HG03565 (cell line): Measurements from ENCODE around the gene ECE1.
A peak's percentile ranks its signal among the peaks of the same experiment; 100 is the strongest.

ENCODE experiments used
- ATAC-seq: cut with Tn5 transposase; IDR thresholded peaks from one replicate; pipeline ENCODE4 v1.9.1; 2021; ENCODE audit warnings: mild to moderate bottlenecking, moderate library complexity; ENCODE audit not compliant: unreplicated experiment

ECE1 gene

GRCh38 chr1:21308847-21309652 is 18.8 kb upstream of the ECE1 start:
- ATAC-seq = no peak

GRCh38 chr1:21308330-21308729 is 18.1 kb upstream of the ECE1 start:
- ATAC-seq = no peak

GRCh38 chr1:21307663-21308305 is 17.5 kb upstream of the ECE1 start:
- no peak for ATAC-seq

- ATAC-seq = no peak
Observed at GRCh38 chr1:21307210-21307609, 16.9 kb upstream of the ECE1 start.

GRCh38 chr1:21305900-21306189 is 15.6 kb upstream of the ECE1 start:
- ATAC-seq = no peak

- no peak for ATAC-seq
Observed at GRCh38 chr1:21305155-21305899, 15.1 kb upstream of the ECE1 start.

GRCh38 chr1:21304488-21304887 is 14.2 kb upstream of the ECE1 start:
- ATAC-seq = no peak

- no peak for ATAC-seq
Observed at GRCh38 chr1:21302747-21303715, 12.8 kb upstream of the ECE1 start.

GRCh38 chr1:21301794-21302440 is 11.7 kb upstream of the ECE1 start:
- no peak for ATAC-seq

GRCh38 chr1:21300774-21301173 is 10.5 kb upstream of the ECE1 start:
- no peak for ATAC-seq

- ATAC-seq = no peak
Observed at GRCh38 chr1:21299780-21300395, 9.6 kb upstream of the ECE1 start.

GRCh38 chr1:21298981-21299391 is 8.7 kb upstream of the ECE1 start:
- no peak for ATAC-seq

- no peak for ATAC-seq
Observed at GRCh38 chr1:21297975-21298374, 7.7 kb upstream of the ECE1 start.

- no peak for ATAC-seq
Observed at GRCh38 chr1:21296509-21297354, 6.5 kb upstream of the ECE1 start.

GRCh38 chr1:21295545-21295944 is 5.3 kb upstream of the ECE1 start:
- ATAC-seq = no peak

- peak; percentile 9 for ATAC-seq
Observed at GRCh38 chr1:21295002-21295401, 4.7 kb upstream of the ECE1 start.

- peak; percentile 38 for ATAC-seq
Observed at GRCh38 chr1:21294266-21294989, 4.2 kb upstream of the ECE1 start.

- peak; percentile 17 for ATAC-seq
Observed at GRCh38 chr1:21293537-21294265, 3.4 kb upstream of the ECE1 start.
